Urinary bladder (tissue), 4 donors: ENCODE results near the gene CAMK2B. TPM values are rescaled to one million over a fixed set of nuclear protein-coding genes. Genes with fewer than 3 reads are reported as not detected.

Experiments
- DNase-seq: peaks from one replicate; pipeline ENCODE4 v3.0.0-alpha.2; 2015; ENCODE audit errors: extremely low spot score
- H3K27ac ChIP-seq: one replicate; pipeline ENCODE4 v1.5.1; 2013; ENCODE audit warnings: low read depth, mild to moderate bottlenecking, moderate library complexity
- H3K36me3 ChIP-seq: one replicate; pipeline ENCODE4 v1.6.1; 2013; ENCODE audit warnings: mild to moderate bottlenecking, moderate library complexity; ENCODE audit not compliant: insufficient read depth
- H3K4me1 ChIP-seq: one replicate; pipeline ENCODE4 v1.6.1; 2013; ENCODE audit warnings: mild to moderate bottlenecking, moderate library complexity; ENCODE audit not compliant: insufficient read depth
- H3K4me3 ChIP-seq: one replicate; pipeline ENCODE4 v1.5.1; 2013; ENCODE audit warnings: low read depth, low read length
- WGBS: extraction: QIAGEN DNeasy Blood & Tissue Kit; methylation state at CpG from one replicate; pipeline ENCODE4 v1.1.7; 2013; 5-methylcytosine and 5-hydroxymethylcytosine counted together
- polyA plus RNA-seq: library from polyadenylated mRNA; stranded (reverse); fragments of 200-250 nt; gene quantifications from one replicate; pipeline ENCODE4 v1.2.3, GENCODE V29; 2013
- total RNA-seq: library from RNA; depleted of rRNA; stranded (reverse); fragments of >200 nt; gene quantifications from one replicate; pipeline ENCODE4 v1.2.3, GENCODE V29; 2014
- donor health status: healthy with polysubstance abuse.
- donor health status: healthy.

The CAMK2B gene
- total and polyA plus RNA-seq, 2 donors: 0.32 to 1.5 TPM

GRCh38 chr7:44232396-44232795, 93.0 kb downstream of the CAMK2B start:
- 84% methylated on average over 13 of the region's 13 CpGs for WGBS
- Histone ChIP-seq H3K27ac (no peak overlapping the region), H3K4me3 (no peak overlapping the region)

GRCh38 chr7:44231088-44231487, 94.3 kb downstream of the CAMK2B start:
- H3K4me3 ChIP-seq: no peak overlapping the region
- no peaks in the 10 kb centered on the region for H3K36me3 ChIP-seq
- DNase-seq: no peak
- H3K4me1 ChIP-seq: no peaks in the 10 kb centered on the region
- 87% methylated on average over 12 of the region's 12 CpGs for WGBS
- H3K27ac ChIP-seq: no peak overlapping the region

More at GRCh38 chr7:44232396-44232795, 93.0 kb downstream of the CAMK2B start:
- DNase-seq: no peak
- Histone ChIP-seq H3K36me3 (no peaks in the 10 kb centered on the region), H3K4me1 (no peaks in the 10 kb centered on the region)

- no peaks in the 10 kb centered on the region for H3K36me3 ChIP-seq
- H3K4me3 ChIP-seq: no peak overlapping the region
- 80% methylated on average over 7 of the region's 7 CpGs for WGBS
- no peaks in the 10 kb centered on the region for H3K4me1 ChIP-seq
- DNase-seq: no peak
- no peak overlapping the region for H3K27ac ChIP-seq
Observed at GRCh38 chr7:44230286-44230685, 95.1 kb downstream of the CAMK2B start.

- Histone ChIP-seq H3K4me3 (no peak overlapping the region), H3K27ac (no peak overlapping the region), H3K36me3 (no peaks in the 10 kb centered on the region), H3K4me1 (no peaks in the 10 kb centered on the region)
- 77% methylated on average over 11 of the region's 11 CpGs for WGBS
- DNase-seq: no peak
Observed at GRCh38 chr7:44229546-44230105, 95.8 kb downstream of the CAMK2B start.

GRCh38 chr7:44228571-44229350, 96.6 kb downstream of the CAMK2B start:
- Histone ChIP-seq H3K36me3 (no peaks in the 10 kb centered on the region), H3K4me1 (no peaks in the 10 kb centered on the region), H3K4me3 (no peak overlapping the region), H3K27ac (no peak overlapping the region)
- DNase-seq: no peak
- WGBS: 79% methylated on average over 29 of the region's 29 CpGs

GRCh38 chr7:44227911-44228310, 97.5 kb downstream of the CAMK2B start:
- 75% methylated on average over 14 of the region's 14 CpGs for WGBS
- H3K4me1 ChIP-seq: no peaks in the 10 kb centered on the region
- H3K36me3 ChIP-seq: no peaks in the 10 kb centered on the region
- H3K4me3 ChIP-seq: no peak overlapping the region
- no peak for DNase-seq
- H3K27ac ChIP-seq: no peak overlapping the region

GRCh38 chr7:44226396-44226753, 99.0 kb downstream of the CAMK2B start:
- H3K36me3 ChIP-seq: no peaks in the 10 kb centered on the region
- DNase-seq: no peak
- WGBS: 32% methylated on average over 17 of the region's 17 CpGs
- H3K4me1 ChIP-seq: no peaks in the 10 kb centered on the region
- H3K27ac ChIP-seq: no peak overlapping the region
- H3K4me3 ChIP-seq: no peak overlapping the region

- no peak overlapping the region for H3K27ac ChIP-seq
- DNase-seq: no peak
- 58% methylated on average over 26 of the region's 26 CpGs for WGBS
Observed at GRCh38 chr7:44225566-44226395, 99.6 kb downstream of the CAMK2B start.

GRCh38 chr7:44224974-44225565, 100.3 kb downstream of the CAMK2B start:
- no peaks in the 10 kb centered on the region for H3K36me3 ChIP-seq
- H3K27ac ChIP-seq: no peak overlapping the region
- 70% methylated on average over 10 of the region's 10 CpGs for WGBS
- no peak for DNase-seq
- H3K4me3 ChIP-seq: no peak overlapping the region
- no peaks in the 10 kb centered on the region for H3K4me1 ChIP-seq

More at GRCh38 chr7:44225566-44226395, 99.6 kb downstream of the CAMK2B start:
- no peaks in the 10 kb centered on the region for H3K4me1 ChIP-seq
- H3K4me3 ChIP-seq: no peak overlapping the region
- H3K36me3 ChIP-seq: no peaks in the 10 kb centered on the region

- Histone ChIP-seq H3K27ac (no peak overlapping the region), H3K36me3 (no peaks in the 10 kb centered on the region), H3K4me1 (no peaks in the 10 kb centered on the region), H3K4me3 (no peak overlapping the region)
- WGBS: 60% methylated on average over 18 of the region's 18 CpGs
- DNase-seq: no peak
Observed at GRCh38 chr7:44224080-44224973, 101.1 kb downstream of the CAMK2B start.

GRCh38 chr7:44223362-44224079, 101.9 kb downstream of the CAMK2B start:
- Histone ChIP-seq H3K27ac (no peak overlapping the region), H3K4me3 (no peak overlapping the region), H3K4me1 (no peaks in the 10 kb centered on the region), H3K36me3 (no peaks in the 10 kb centered on the region)
- DNase-seq: no peak
- 62% methylated on average over 5 of the region's 5 CpGs for whole genome bisulfite sequencing

- WGBS: 90% methylated on average over 11 of the region's 11 CpGs
- no peak for DNase-seq
- Histone ChIP-seq H3K4me3 (no peak overlapping the region), H3K36me3 (no peaks in the 10 kb centered on the region), H3K4me1 (no peaks in the 10 kb centered on the region), H3K27ac (no peak overlapping the region)
Observed at GRCh38 chr7:44222776-44223261, 102.6 kb downstream of the CAMK2B start.
